HG03135 (cell line): ENCODE data around the gene MFSD6.
"Not testable (repeated sequence)": the region's sequence is repeated elsewhere in the genome, so short reads cannot be mapped to it uniquely, and the experiment has no call there.

ENCODE experiments used
- ATAC-seq: cut with Tn5 transposase; IDR thresholded peaks from one replicate; pipeline ENCODE4 v1.9.1; 2021; ENCODE audit warnings: mild to moderate bottlenecking, moderate library complexity; ENCODE audit not compliant: unreplicated experiment

Gene MFSD6

GRCh38 chr2:190460487-190460886 lies 52.3 kb downstream of the MFSD6 start:
- no peak for ATAC-seq

- no peak for ATAC-seq
Measured at GRCh38 chr2:190462181-190462580, 54.0 kb downstream of the MFSD6 start.

- ATAC-seq: no peak
Measured at GRCh38 chr2:190462611-190463010, 54.5 kb downstream of the MFSD6 start.

DNA sequence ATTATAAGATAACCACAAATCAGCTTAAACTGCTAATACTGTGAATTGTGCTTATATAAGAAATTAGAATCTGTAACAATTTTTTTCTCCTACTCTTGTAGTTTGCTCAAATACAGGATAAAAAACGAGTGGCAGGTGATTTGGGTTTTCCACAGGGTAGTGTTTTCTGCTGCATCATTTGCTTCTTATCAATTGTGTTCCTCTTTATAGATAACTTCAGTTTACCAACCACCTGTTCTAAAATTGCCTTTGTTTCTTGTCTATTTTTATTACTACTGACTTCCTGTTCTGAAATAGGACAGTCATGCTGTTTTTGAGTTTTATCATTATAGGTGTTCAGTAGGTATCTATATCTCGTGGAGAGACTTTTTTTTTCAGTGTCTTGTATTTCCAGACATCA lies 56.9 kb downstream of the MFSD6 start:
- no peak for ATAC-seq

- ATAC-seq: no peak
Measured at GRCh38 chr2:190466819-190467446, 58.8 kb downstream of the MFSD6 start.

GRCh38 chr2:190467575-190468083 lies 59.5 kb downstream of the MFSD6 start:
- ATAC-seq: no peak

DNA sequence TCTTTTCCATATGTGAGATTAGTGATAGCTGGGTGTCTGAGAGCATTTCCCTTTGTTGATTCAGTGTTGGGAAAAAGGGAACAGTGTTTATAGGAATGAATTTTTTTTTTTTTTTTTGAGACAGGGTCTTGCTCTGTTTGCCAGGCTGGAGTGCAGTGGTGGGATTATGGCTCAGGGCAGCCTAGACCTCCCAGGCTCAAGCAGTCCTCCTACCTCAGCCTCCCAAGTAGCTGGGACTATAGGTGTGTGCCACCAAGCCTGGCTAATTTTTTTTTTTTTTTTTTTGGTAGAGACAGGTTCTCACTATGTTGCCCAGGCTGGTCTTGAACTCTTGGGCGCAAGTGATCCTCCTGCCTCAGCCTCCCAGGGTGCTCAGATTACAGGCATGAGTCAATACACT lies 60.2 kb downstream of the MFSD6 start:
- ATAC-seq: not testable (repeated sequence)

DNA sequence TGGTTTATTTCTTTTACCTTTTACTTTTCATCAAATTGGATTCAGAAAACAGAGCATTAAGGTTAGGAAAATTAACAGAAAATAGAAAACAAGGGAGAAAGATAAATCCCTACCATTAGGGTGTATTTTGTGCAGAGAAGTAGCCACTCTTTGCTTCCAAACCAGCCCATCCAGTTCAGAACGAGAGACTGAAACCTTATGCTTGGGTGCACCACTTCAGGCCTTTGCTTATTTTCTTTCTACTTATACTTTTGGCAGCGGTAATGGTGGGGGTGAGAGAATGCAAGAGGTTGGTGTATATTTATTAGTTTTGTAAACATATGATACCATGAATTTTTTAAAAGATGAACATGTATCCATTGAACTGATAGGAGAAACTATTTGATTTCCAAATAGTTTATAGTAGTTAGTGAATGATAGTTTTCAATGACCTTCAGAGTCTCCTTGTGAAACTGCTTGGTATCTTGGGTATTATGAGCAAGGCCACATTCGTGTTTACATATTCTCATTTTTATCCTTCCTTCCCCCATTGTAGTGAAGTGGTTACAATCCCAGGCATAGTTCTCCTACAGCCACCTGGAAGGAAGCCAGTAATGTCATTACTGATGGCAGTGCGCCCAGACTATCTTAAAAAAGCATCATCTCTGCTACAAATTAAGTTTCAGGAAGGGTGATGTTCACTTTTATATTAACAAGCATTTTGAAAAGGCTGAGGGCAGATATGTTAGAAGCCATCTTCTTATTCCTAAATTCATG lies 60.8 kb downstream of the MFSD6 start:
- peak; percentile 50 for ATAC-seq

DNA sequence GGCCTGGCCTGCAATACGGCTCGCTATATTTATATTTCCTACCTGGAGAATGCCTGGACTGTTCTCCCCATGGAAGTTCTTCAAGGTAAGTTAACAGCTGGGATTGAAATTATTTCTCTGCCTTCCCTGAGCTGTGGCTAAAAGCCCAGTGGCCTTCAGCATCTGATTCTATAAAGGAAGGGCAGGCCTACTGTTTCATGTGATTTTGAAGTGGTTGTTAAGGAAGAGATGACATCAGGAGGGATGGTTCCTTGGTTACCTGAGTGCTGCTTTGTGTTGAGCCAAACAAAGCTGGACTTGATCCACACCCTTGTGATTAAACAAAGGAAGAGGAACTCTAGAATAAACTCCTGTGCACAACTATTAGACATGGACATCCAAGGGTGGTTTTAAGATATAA lies 61.6 kb downstream of the MFSD6 start:
- ATAC-seq: no peak

DNA sequence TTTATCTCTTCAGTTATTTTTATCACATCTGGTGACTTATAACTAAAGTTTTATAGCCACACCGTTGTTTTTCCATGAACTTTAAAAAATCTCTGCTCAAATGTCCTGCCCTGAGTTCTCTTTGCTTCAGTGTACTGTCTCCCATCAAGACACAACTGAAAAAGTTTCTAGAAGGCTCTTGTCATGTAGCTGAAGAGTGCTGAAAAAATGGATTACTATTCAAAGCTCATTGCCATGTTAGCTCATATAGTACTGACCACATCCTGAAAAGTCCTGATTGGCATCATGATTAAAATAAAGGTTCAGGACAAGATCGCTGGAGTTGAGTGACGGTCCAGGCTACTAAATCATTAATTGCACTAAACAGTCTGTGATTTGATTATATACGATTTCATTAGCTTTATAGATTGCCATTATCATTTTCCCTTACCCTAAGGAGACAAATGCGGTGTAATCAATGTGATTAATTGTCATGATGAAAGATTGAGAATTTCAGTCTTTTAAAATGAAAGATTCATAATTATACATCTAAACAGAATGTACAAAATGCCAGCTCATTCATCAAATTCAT lies 62.2 kb downstream of the MFSD6 start:
- no peak for ATAC-seq

GRCh38 chr2:190477661-190478454 lies 69.7 kb downstream of the MFSD6 start:
- ATAC-seq: no peak

DNA sequence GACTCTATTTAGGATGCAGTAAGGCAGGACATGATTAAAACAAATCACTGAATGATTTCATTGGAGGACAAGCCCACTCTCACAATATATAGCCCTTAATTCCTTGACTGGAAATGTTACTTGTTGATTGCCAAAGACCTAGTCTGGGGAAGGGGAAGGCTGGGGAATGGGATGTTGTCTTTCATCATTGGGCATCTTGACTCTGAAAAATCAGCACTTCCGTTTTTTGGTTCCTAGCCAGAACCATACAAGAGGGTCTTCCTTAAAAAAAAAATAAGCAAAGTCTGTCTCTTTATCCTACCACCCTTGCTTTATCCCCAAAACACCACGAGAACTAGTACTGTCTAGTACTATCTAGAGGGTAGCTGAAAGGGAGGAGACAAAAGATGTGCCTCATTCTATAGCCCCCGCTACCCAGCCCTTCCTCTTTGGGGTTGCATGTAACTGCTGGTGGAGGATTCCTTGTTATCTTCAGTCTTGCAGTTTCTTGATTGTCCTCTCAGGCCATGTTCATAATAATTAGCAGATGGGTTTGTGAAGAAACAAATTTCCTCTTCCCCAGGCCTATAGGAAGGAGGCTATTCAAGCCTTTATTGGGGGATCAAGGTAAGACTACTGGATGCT lies 70.5 kb downstream of the MFSD6 start:
- ATAC-seq: no peak

GRCh38 chr2:190481339-190481738 lies 73.2 kb downstream of the MFSD6 start:
- no peak for ATAC-seq

- ATAC-seq: no peak
Measured at GRCh38 chr2:190482451-190482850, 74.3 kb downstream of the MFSD6 start.

GRCh38 chr2:190486037-190486623 lies 78.0 kb downstream of the MFSD6 start:
- no peak for ATAC-seq

DNA sequence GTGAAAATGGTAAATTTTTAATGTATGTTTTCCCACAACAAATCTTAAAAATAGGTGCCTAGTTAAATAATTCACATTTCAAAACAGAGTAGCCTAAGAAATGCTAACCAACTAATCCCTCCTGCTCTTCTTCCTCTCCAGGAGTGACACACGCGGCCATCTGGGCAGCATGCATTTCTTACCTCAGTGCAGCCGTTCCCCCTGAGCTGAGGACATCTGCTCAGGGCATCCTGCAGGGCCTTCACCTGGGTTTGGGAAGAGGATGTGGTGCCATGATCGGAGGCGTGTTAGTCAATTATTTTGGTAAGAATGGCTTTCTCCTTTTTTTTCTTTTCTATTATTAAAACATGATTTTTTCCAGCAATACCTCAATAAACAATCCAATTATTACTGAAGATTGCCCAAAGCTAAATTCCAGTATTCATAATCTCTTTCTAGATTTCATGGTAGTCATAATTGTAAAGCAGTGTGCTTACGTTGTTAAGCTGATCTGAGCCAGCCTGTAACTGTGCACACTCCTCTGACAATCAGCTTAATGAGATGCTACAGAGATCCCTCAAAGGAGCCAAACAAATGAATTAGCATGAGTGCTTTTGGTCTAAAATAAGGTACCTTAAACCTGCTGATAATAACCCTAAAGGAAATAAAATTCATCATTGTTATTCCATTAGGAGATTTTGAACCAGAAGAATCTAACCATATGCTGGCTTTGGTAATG lies 80.5 kb downstream of the MFSD6 start:
- ATAC-seq: no peak

GRCh38 chr2:190489475-190489874 lies 81.3 kb downstream of the MFSD6 start:
- no peak for ATAC-seq

GRCh38 chr2:190490502-190490901 lies 82.3 kb downstream of the MFSD6 start:
- ATAC-seq: no peak

DNA sequence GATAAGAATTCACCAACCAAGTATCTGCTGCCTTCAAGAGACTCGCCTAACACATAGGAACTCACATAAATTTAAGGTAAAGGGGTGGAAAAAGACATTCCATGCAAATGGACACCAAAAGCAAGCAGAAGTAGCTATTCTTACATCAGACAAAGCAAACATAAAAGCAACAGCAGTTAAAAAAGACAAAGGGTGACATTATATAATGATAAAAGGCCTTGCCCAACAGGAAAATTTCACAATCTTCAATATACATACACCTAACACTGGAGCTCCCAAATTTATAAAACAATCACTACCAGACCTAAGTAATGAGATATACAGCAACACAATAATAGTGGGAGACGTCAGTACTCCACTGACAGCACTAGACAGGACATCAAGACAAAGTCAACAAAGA lies 84.9 kb downstream of the MFSD6 start:
- no peak for ATAC-seq
